ENCODE measurements around the gene HSBP1.

GRCh38 chr16:83830091-83830768 lies 22.5 kb downstream of the HSBP1 start:
- no peak for TF ChIP-seq POLR2A (IDR thresholded peaks at IDR 0.05)
- TF ChIP-seq CTCF (IDR thresholded peaks at IDR 0.05), result no peak
- TF ChIP-seq EP300 (IDR thresholded peaks at IDR 0.05), result no peak
